ENCODE data around the gene SEC11C. TPM values are rescaled to one million over a fixed set of nuclear protein-coding genes. Genes with fewer than 3 reads are reported as not detected.

SEC11C gene
- total and polyA plus RNA-seq, 2 experiments from 2014 or later: 103 to 230 TPM

Other genes with a start within 250 kb of the SEC11C start
- 2.6 TPM in 1 of 2 replicates, not detected in the other for gene GRP, start 80.3 kb downstream of the SEC11C start, total RNA-seq
- gene GRP, start 80.3 kb downstream of the SEC11C start, polyA plus RNA-seq: 0.71 and 2.2 TPM in 2 replicates
- not detected in 2 replicates for gene RAX, start 133.6 kb downstream of the SEC11C start, total RNA-seq
- gene RAX, start 133.6 kb downstream of the SEC11C start, polyA plus RNA-seq: not detected in 2 replicates
- gene CPLX4, start 178.8 kb downstream of the SEC11C start, total RNA-seq: not detected in 2 replicates
- gene CPLX4, start 178.8 kb downstream of the SEC11C start, polyA plus RNA-seq: not detected in 2 replicates
- 143 and 149 TPM in 2 replicates for gene LMAN1, start 219.4 kb downstream of the SEC11C start, total RNA-seq
- 82.1 and 93.5 TPM in 2 replicates for gene LMAN1, start 219.4 kb downstream of the SEC11C start, polyA plus RNA-seq